Measurements from ENCODE around the gene FIBCD1. TPM values are rescaled to one million over a fixed set of nuclear protein-coding genes. Genes with fewer than 3 reads are reported as not detected.

FIBCD1 gene
- total RNA-seq, 1 experiment from 2014 or later: not detected

DNA sequence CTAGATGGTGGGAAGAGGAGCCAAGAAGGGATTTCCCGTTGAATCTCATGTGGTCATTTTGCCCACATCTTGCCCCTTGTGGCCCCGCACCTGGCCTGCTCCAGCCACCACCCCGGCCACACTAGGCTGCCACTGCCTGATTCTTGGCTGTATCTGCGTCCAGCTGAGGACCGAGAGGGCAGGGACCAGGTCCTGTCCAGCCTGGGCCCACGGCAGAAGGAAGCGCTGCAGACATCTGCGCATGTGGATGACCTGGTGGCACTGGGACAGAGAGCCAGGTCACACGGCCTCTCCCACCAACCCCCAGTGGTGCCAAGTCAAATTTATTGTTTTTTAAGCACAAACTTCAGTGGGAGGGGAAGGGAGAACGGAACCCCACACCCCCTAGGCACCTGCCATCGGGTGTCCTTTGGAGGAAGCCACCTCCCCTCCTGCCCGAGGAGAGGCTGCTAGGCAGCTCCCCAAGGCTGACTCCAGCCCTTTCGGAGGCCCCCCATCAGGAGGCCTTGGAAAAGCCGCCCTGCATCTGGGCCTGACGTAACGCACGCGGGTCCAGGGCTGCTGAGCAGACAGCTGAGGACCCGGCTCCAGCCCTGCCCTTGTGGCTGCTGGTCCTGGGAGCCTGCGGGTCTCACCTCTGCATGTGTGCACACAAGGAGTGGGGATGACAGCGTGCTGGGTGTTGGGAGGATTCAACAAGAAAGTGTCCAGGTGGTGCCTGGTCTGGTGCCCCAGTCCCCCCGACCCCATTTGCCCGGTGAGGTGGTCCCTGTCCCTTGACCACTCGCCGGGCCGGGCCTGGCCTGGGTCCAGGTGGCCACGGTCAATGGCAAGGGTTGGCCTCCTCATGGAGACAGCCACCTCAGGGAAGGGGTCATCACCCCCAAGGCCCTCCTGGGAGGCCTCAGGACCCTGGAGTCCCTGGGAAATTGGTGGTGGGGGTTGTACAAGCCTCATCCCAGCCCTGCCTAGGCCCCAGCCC lies 36.6 kb downstream of the FIBCD1 start:
- Histone ChIP-seq H3K79me2 (ENCODE audit: low read length) (no peaks in the 10 kb centered on the region), H3K9me3 (ENCODE audit: low read length) (no peaks in the 10 kb centered on the region), H3K9ac (ENCODE audit: low read length) (no peak overlapping the region), H3K4me3 (ENCODE audit: low read length) (no peak overlapping the region), H3K9me2 (replicated peaks; ENCODE audit: insufficient read depth, low read length) (no peaks in the 10 kb centered on the region), H2AFZ (ENCODE audit: low read length) (no peak overlapping the region), H3K27ac (ENCODE audit: low read length) (no peak overlapping the region), H3K4me1 (ENCODE audit: low read length) (no peaks in the 10 kb centered on the region), H3K36me3 (ENCODE audit: insufficient read depth, low read length) (no peaks in the 10 kb centered on the region), H3K27me3 (ENCODE audit: low read length) (no peaks in the 10 kb centered on the region), H4K20me1 (ENCODE audit: insufficient read depth, low read depth, low read length) (no peaks in the 10 kb centered on the region), H3K4me2 (ENCODE audit: low read depth, low read length, poor library complexity, severe bottlenecking) (no peak overlapping the region)
- DNase-seq: no peak

DNA sequence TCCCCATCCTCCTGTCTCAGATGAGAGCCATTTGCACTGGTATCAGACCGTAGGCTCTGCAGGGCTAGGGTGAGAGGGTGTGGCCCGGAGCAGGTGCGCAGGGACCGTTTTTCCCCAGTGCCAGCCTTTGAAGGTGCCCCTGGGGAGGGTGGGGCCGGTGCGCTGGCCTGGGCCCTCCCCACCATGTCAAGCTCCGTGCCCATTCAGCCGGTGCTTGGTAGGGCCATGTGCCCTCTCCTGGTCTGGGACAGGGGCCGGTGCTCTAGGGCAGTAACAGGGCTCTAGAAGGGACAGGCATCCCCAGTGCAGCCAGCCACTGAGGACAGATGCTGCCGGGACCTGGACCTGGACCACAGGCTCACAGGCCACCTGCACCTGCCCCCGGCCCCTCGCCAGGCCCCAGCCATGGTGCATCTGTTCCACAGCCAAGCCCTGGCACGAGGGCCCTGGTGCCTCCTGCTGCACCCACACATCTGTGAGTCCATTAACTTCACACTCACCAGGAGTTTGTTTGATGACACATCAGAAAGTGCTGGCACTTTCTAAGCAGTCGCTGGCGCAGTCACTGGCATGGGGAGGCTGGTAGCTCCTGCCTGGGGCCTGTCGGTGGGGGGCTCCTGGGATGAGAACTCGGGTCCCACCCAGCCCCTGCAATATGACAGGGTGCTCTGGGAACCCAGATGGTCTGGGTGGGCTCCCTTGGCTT lies 37.4 kb downstream of the FIBCD1 start:
- no peak overlapping the region for H3K4me3 ChIP-seq (ENCODE audit: low read length)
- H3K27me3 ChIP-seq (ENCODE audit: low read length): no peaks in the 10 kb centered on the region
- no peak overlapping the region for H3K27ac ChIP-seq (ENCODE audit: low read length)
- no peaks in the 10 kb centered on the region for H3K36me3 ChIP-seq (ENCODE audit: insufficient read depth, low read length)
- H3K9me3 ChIP-seq (ENCODE audit: low read length): no peaks in the 10 kb centered on the region
- H3K9me2 ChIP-seq (replicated peaks; ENCODE audit: insufficient read depth, low read length): no peaks in the 10 kb centered on the region
- no peak overlapping the region for H2AFZ ChIP-seq (ENCODE audit: low read length)
- H3K4me2 ChIP-seq (ENCODE audit: low read depth, low read length, poor library complexity, severe bottlenecking): no peak overlapping the region
- H3K79me2 ChIP-seq (ENCODE audit: low read length): no peaks in the 10 kb centered on the region
- H3K9ac ChIP-seq (ENCODE audit: low read length): no peak overlapping the region
- H3K4me1 ChIP-seq (ENCODE audit: low read length): no peaks in the 10 kb centered on the region
- H4K20me1 ChIP-seq (ENCODE audit: insufficient read depth, low read depth, low read length): no peaks in the 10 kb centered on the region; the same call in 1 of the 2 replicates
- no peak for DNase-seq

DNA sequence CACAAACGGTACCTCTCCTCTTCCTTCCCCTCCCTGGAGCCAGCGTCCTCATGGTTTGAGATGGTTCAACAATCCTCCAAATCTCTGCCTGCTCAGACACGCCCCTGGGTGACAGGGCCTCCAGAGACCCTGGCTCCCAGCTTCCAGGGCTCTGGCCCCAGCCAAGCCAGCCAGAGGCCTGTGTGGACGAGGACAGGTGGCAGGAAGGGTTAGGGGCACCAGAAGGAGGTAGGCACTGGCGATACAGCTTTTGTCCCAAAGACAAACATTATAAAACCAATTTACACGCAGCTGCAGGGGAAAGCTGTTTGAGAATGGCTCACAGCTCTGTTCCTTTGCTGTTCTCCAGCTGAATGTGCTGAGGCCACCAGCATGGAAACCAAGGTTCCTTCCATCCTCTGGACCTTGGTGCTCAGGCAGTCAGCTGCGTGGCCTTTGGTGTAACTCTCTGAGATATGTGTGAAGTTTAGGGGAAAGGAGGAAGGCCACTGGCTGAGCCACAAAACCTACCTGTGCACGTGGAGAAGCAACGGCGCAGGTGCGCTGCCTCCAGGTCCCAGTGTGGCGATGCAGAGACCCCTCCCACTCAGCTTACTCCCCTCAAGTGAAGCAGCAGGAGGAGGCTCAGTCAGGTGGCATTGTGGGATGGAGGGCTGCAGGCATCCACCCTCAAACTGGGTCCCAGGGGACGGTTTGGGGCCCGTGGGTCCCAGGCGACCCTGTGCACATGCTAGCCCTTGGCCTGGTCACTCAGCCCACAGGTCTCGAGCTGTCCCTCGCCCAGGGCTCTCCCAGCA lies 38.1 kb downstream of the FIBCD1 start:
- H3K4me3 ChIP-seq (ENCODE audit: low read length): no peak overlapping the region
- peaks cover 6% of the 10 kb centered on the region; the same call in 1 of the 2 replicates for H4K20me1 ChIP-seq (ENCODE audit: insufficient read depth, low read depth, low read length)
- H3K36me3 ChIP-seq (ENCODE audit: insufficient read depth, low read length): no peaks in the 10 kb centered on the region
- no peak overlapping the region for H3K4me2 ChIP-seq (ENCODE audit: low read depth, low read length, poor library complexity, severe bottlenecking)
- no peak overlapping the region for H3K27ac ChIP-seq (ENCODE audit: low read length)
- no peaks in the 10 kb centered on the region for H3K9me2 ChIP-seq (replicated peaks; ENCODE audit: insufficient read depth, low read length)
- DNase-seq: no peak
- no peaks in the 10 kb centered on the region for H3K27me3 ChIP-seq (ENCODE audit: low read length)
- H3K4me1 ChIP-seq (ENCODE audit: low read length): no peaks in the 10 kb centered on the region
- H3K9ac ChIP-seq (ENCODE audit: low read length): no peak overlapping the region
- no peaks in the 10 kb centered on the region for H3K9me3 ChIP-seq (ENCODE audit: low read length)
- no peaks in the 10 kb centered on the region for H3K79me2 ChIP-seq (ENCODE audit: low read length)
- no peak overlapping the region for H2AFZ ChIP-seq (ENCODE audit: low read length)

DNA sequence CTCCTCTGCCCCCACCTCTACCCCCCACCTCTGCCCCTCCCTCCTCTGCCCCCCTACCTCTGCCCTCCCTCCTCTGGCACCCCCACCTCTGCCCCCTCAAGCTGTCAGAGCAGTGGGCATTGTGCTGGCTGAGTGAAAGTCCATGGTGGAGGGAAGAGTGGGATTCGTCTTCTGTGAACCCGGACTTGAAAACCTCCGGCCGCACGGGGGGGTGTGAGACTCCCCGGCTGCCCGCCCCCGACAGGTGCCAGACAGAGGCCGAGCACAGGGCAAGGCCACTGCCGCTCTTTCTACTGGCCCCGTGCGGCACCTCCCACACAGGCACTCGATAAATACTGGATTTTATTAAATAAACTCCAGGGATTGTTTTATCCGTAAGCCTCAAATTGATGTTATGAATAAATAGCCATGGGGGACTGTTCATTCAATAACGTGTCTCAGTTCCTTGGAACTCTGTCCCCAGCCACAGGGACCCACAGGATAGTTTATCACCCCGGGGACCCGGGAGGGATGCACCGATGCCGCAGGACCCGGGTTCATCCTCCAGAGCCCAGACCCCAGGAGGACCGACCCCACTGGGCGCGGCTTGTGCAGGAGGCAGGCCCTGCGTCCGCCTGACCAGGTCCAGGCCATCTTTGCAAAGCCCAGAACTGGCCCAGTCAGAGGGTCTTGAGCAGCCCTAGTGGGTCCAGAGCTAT lies 39.8 kb downstream of the FIBCD1 start:
- DNase-seq: no peak
- H3K27me3 ChIP-seq (ENCODE audit: low read length): no peaks in the 10 kb centered on the region
- H2AFZ ChIP-seq (ENCODE audit: low read length): no peak overlapping the region
- no peak overlapping the region for H3K9ac ChIP-seq (ENCODE audit: low read length)
- H3K4me1 ChIP-seq (ENCODE audit: low read length): no peaks in the 10 kb centered on the region
- H3K9me2 ChIP-seq (replicated peaks; ENCODE audit: insufficient read depth, low read length): no peaks in the 10 kb centered on the region
- H3K4me2 ChIP-seq (ENCODE audit: low read depth, low read length, poor library complexity, severe bottlenecking): no peak overlapping the region
- no peak overlapping the region for H3K4me3 ChIP-seq (ENCODE audit: low read length)
- no peak overlapping the region for H3K27ac ChIP-seq (ENCODE audit: low read length)
- peaks cover 6% of the 10 kb centered on the region; the same call in 1 of the 2 replicates for H4K20me1 ChIP-seq (ENCODE audit: insufficient read depth, low read depth, low read length)
- no peaks in the 10 kb centered on the region for H3K36me3 ChIP-seq (ENCODE audit: insufficient read depth, low read length)
- H3K79me2 ChIP-seq (ENCODE audit: low read length): no peaks in the 10 kb centered on the region
- no peaks in the 10 kb centered on the region for H3K9me3 ChIP-seq (ENCODE audit: low read length)

DNA sequence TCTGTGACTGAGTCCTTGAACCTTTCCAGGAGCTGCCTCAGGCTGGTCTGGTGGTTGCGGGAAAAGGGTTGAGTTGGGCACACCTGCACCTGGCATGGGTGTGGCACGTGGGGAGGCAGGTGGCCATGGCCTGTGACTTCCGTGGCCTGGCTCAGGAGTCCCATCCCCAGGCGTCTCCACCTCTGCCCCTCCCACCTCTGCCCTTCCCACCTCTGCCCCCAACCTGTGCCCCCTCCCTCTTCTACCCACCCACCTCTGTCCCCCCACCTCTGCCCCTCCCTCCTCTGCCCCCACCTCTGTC lies 40.5 kb downstream of the FIBCD1 start:
- H2AFZ ChIP-seq (ENCODE audit: low read length): no peak overlapping the region
- H3K27me3 ChIP-seq (ENCODE audit: low read length): no peaks in the 10 kb centered on the region
- H3K4me1 ChIP-seq (ENCODE audit: low read length): no peaks in the 10 kb centered on the region
- no peaks in the 10 kb centered on the region for H3K79me2 ChIP-seq (ENCODE audit: low read length)
- no peak overlapping the region for H3K4me3 ChIP-seq (ENCODE audit: low read length)
- H3K9ac ChIP-seq (ENCODE audit: low read length): no peak overlapping the region
- DNase-seq: no peak
- H3K9me3 ChIP-seq (ENCODE audit: low read length): no peaks in the 10 kb centered on the region
- H3K36me3 ChIP-seq (ENCODE audit: insufficient read depth, low read length): no peaks in the 10 kb centered on the region
- H3K4me2 ChIP-seq (ENCODE audit: low read depth, low read length, poor library complexity, severe bottlenecking): no peak overlapping the region
- peaks cover 6% of the 10 kb centered on the region; the same call in 1 of the 2 replicates for H4K20me1 ChIP-seq (ENCODE audit: insufficient read depth, low read depth, low read length)
- H3K9me2 ChIP-seq (replicated peaks; ENCODE audit: insufficient read depth, low read length): no peaks in the 10 kb centered on the region
- H3K27ac ChIP-seq (ENCODE audit: low read length): no peak overlapping the region

DNA sequence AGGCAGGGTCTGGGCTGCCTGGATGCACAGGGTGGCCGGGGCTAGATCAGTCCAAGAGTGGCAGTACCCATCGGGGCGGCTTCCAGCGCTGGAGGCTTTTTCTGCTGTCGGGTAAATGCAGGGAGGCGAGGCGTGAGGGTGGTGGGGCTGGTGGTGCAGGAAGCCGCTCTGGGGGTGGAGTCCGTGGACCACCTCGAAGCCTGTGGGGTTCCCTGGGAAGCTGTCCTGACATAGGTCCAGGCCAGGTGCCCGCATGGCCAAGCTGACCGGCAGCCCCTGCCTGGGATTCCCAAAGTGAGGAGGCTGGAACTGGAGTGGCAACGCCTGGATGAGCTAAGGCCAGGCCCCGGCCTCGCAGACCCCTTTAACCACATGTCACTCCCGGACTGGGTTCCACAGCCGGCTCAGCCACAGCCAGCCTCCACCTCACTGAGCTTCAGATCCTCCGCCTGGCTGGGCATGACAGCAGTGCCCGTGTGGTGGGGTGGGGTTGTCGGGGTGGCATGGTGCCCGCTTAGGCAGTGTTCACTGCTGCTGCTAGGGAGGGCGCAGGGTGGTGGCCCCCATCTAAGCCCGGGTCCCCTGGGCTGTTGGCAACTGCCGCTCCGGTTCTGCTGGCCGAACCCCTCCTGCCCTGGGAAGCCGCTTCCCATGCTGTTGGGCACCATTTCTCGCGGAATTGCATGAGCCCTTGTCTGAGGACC lies 41.0 kb downstream of the FIBCD1 start:
- H3K27me3 ChIP-seq (ENCODE audit: low read length): no peaks in the 10 kb centered on the region
- H3K79me2 ChIP-seq (ENCODE audit: low read length): no peaks in the 10 kb centered on the region
- H3K4me2 ChIP-seq (ENCODE audit: low read depth, low read length, poor library complexity, severe bottlenecking): no peak overlapping the region
- no peak overlapping the region for H2AFZ ChIP-seq (ENCODE audit: low read length)
- H3K9ac ChIP-seq (ENCODE audit: low read length): no peak overlapping the region
- no peak overlapping the region for H3K4me3 ChIP-seq (ENCODE audit: low read length)
- H3K4me1 ChIP-seq (ENCODE audit: low read length): no peaks in the 10 kb centered on the region
- H4K20me1 ChIP-seq (ENCODE audit: insufficient read depth, low read depth, low read length): peaks cover 6% of the 10 kb centered on the region; the same call in 1 of the 2 replicates
- no peak overlapping the region for H3K27ac ChIP-seq (ENCODE audit: low read length)
- no peaks in the 10 kb centered on the region for H3K36me3 ChIP-seq (ENCODE audit: insufficient read depth, low read length)
- DNase-seq: no peak
- no peaks in the 10 kb centered on the region for H3K9me2 ChIP-seq (replicated peaks; ENCODE audit: insufficient read depth, low read length)
- H3K9me3 ChIP-seq (ENCODE audit: low read length): no peaks in the 10 kb centered on the region

DNA sequence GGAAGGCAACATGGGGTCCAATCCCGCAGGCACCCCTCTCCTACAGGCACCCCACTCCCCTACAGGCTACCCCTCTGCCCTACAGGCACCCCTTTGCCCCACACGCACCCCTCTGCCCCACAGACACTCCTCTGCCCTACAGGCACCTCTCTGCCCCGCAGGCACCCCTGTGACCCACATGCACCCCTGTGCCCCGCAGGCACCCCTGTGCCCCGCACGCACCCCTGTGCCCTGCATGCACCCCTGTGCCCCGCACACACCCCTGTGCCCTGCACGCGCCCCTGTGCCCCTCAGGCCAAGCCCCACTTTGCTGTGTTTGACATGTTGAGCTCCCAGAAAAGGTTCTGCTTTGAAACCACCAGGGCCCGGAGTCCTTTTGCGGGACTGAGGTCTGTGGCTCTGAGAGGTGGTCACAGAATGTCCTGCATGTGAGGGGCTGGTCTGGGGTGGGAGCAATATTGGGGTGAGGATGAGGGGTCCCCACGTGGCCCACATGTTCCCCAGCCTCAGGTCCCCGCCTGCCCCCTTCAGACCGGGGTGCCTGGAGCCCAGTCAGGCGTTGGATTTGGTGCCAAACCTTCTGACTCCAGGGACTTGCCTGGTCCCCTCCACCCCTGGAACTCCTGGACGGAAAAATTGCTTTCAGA lies 41.8 kb downstream of the FIBCD1 start:
- H3K9ac ChIP-seq (ENCODE audit: low read length): no peak overlapping the region

More for the DNA sequence above, 41.8 kb downstream of the FIBCD1 start:
- Histone ChIP-seq H3K9me2 (replicated peaks; ENCODE audit: insufficient read depth, low read length) (no peaks in the 10 kb centered on the region), H3K36me3 (ENCODE audit: insufficient read depth, low read length) (no peaks in the 10 kb centered on the region), H3K4me2 (ENCODE audit: low read depth, low read length, poor library complexity, severe bottlenecking) (no peak overlapping the region), H3K27ac (ENCODE audit: low read length) (no peak overlapping the region), H3K4me1 (ENCODE audit: low read length) (no peaks in the 10 kb centered on the region), H3K27me3 (ENCODE audit: low read length) (no peaks in the 10 kb centered on the region), H2AFZ (ENCODE audit: low read length) (no peak overlapping the region), H3K9me3 (ENCODE audit: low read length) (no peaks in the 10 kb centered on the region), H3K4me3 (ENCODE audit: low read length) (no peak overlapping the region), H4K20me1 (ENCODE audit: insufficient read depth, low read depth, low read length) (peaks cover 6% of the 10 kb centered on the region; the same call in 1 of the 2 replicates), H3K79me2 (ENCODE audit: low read length) (no peaks in the 10 kb centered on the region)
- DNase-seq: no peak

All from Karpas-422 (cell line).